Cortex of kidney (tissue), 1 donor: ENCODE data around the gene EDC3.
"Not testable (repeated sequence)": the region's sequence is repeated elsewhere in the genome, so short reads cannot be mapped to it uniquely, and the experiment has no call there.

Source experiments
- DNase-seq: peaks from one replicate; lab custom pipeline; 2025; lab: John Stamatoyannopoulos, UW

Gene EDC3

GRCh38 chr15:74653426-74654102 is 42.3 kb downstream of the EDC3 start:
- no peak for DNase-seq

- DNase-seq, result no peak
These were observed 44.5 kb downstream of the EDC3 start for GRCh38 chr15:74651242-74651741.

- DNase-seq, result no peak
These were observed 47.6 kb downstream of the EDC3 start for GRCh38 chr15:74648051-74648842.

- no peak for DNase-seq
These were observed 49.3 kb downstream of the EDC3 start for GRCh38 chr15:74646480-74646879.

GRCh38 chr15:74643665-74644204 is 52.1 kb downstream of the EDC3 start:
- DNase-seq, result no peak

- no peak for DNase-seq
These were observed 52.8 kb downstream of the EDC3 start for GRCh38 chr15:74642734-74643664.

GRCh38 chr15:74642348-74642733 is 53.5 kb downstream of the EDC3 start:
- DNase-seq, result no peak

GRCh38 chr15:74641151-74641550 is 54.7 kb downstream of the EDC3 start:
- no peak for DNase-seq

- no peak for DNase-seq
These were observed 58.8 kb downstream of the EDC3 start for GRCh38 chr15:74636984-74637383.

- DNase-seq, result no peak
These were observed 60.6 kb downstream of the EDC3 start for GRCh38 chr15:74635228-74635627.

GRCh38 chr15:74633781-74634180 is 62.0 kb downstream of the EDC3 start:
- DNase-seq, result no peak

- no peak for DNase-seq
These were observed 63.2 kb downstream of the EDC3 start for GRCh38 chr15:74632601-74633000.

GRCh38 chr15:74631935-74632560 is 63.8 kb downstream of the EDC3 start:
- no peak for DNase-seq

GRCh38 chr15:74631408-74631807 is 64.4 kb downstream of the EDC3 start:
- no peak for DNase-seq

GRCh38 chr15:74631087-74631385 is 64.8 kb downstream of the EDC3 start:
- no peak for DNase-seq

- DNase-seq, result no peak
These were observed 65.3 kb downstream of the EDC3 start for GRCh38 chr15:74630284-74631086.

- not testable (repeated sequence) for DNase-seq
These were observed 66.1 kb downstream of the EDC3 start for GRCh38 chr15:74629696-74630095.

GRCh38 chr15:74628949-74629348 is 66.9 kb downstream of the EDC3 start:
- DNase-seq, result no peak

- DNase-seq, result no peak
These were observed 67.6 kb downstream of the EDC3 start for GRCh38 chr15:74628199-74628598.

GRCh38 chr15:74627766-74628165 is 68.1 kb downstream of the EDC3 start:
- DNase-seq, result no peak
